NCI-H460 (cell line): ENCODE results near the gene PELI2. TPM values are rescaled to one million over a fixed set of nuclear protein-coding genes. Genes with fewer than 3 reads are reported as not detected.

ENCODE experiments used
- DNase-seq: peaks from one replicate; pipeline ENCODE4 v3.0.0-alpha.2; 2016; ENCODE audit warnings: low read depth; ENCODE audit errors: extremely low read depth
- total RNA-seq: library from RNA; depleted of rRNA; stranded (reverse); fragments of >200 nt; shearing (Covaris generic); gene quantifications from 2 replicates; pipeline ENCODE4 v1.2.3, GENCODE V29; 2014

PELI2 gene
- total RNA-seq, 1 experiment from 2014 or later, result 44.6 TPM

- DNase-seq, result peak; percentile 58
Measured at GRCh38 chr14:56333359-56334292, 215.4 kb downstream of the PELI2 start.

DNA sequence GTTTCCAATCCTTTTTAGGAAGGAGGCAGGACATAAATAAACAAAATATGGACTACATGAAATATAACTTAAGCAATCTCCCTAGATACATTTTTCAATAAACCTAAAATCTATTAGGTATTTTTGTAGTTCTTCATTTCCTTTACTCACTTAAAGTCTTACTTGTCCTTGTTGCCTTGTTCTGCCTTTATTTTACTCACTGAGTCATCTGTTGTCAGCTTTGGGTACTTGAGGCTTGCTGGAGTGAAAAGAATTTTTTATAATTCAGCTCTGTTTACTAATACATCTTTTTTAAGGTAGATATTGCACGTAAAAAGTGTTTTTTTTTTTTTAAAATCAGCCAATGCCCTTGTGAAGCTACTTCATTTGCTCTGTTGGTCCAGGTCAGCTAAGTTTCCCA, 216.2 kb downstream of the PELI2 start:
- no peak for DNase-seq

GRCh38 chr14:56338674-56339073, 220.5 kb downstream of the PELI2 start:
- DNase-seq, result no peak

DNA sequence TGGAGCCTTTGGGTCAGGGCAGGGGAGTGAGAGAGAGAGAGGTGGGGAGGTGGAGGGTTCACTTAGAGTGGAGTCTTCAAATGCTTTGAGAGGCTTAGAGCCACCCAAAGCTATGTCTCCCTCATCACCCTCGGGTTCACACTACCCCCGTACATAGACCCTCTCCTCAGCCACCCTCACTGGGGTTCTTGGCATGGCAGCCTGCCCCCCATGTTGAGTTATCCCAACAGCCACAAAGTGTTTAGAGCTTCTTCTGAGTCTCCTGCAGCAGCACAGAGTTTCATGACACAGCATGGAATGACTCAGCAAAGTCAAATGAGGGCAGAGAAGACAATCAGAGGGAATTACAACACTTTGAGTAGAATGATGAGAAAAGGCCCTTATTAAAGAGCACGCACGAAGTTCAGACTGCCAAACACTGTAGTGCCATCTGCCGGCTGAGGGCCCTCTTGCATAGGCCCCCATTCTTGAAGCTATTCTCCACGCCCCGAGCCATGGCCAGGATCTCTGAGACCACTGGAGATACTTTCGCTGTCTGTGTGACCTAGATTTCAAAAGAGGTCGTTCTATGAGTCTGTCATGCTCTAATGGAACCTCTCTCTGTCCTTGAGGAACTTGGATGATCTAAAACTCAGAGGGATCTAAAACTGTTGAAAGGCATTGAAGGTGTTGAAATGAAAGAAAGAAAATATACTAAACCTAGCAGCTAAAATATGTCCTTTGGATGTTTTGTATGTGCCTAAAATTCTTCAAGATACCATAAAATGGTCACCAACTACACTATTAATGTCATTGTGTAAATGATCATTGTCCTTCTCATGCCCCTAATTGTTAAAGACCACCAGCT, 221.9 kb downstream of the PELI2 start:
- peak; percentile 96 for DNase-seq

- DNase-seq, result no peak
Measured at GRCh38 chr14:56340932-56341331, 222.7 kb downstream of the PELI2 start.

DNA sequence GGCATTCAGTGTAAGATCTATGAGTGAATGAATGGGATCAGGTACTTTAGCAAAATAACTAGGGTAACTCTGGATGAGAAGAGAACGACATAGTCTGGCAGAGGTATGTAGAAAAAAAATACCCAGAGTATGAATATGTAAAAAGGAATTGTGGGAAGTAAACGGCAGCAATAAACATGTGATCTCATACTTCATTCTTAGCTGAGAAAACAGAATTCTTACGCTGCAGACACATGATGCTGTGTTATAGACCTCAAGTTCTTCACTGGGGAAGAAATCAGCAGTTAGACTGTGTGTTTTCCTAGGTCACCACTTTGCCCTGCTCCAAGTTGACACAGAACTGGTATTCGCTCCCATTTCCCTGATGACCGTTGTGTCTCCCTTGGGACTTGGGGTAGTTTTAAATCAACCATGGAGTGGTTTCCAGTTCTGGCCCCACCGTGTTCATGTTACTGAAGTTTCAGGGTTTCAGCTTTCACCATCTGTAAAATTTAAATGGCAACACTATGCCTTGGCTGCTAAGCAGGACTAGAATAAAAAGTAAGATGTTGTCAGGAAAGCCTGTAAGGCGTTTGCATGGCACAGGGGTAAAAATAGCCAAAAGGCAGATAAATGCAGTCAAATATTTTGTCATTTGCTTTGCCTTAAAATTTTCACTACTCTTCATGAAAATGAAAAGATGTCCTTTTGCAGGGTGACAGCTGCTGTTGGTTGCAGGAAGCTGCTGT, 223.7 kb downstream of the PELI2 start:
- DNase-seq, result no peak

GRCh38 chr14:56342494-56342942, 224.3 kb downstream of the PELI2 start:
- no peak for DNase-seq

DNA sequence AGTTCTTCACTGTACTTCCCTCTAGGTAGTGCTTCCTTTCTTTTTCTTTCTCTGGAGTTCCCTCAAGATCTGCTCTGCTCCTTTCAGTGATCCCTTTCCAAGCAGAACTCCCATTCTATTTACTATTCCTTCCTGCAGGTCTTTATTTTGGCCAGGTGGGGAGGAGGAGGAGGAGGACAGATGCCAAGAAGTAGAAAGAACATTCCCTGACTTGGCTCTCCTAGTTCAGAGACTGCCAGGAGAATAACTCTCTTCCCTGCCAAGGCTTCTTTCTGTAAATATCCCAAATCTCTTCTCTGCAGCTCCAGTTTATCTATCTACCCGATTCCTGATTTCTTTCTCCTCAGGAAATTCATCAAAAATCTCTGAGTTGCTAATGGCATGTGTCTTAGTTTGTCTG, 231.7 kb downstream of the PELI2 start:
- DNase-seq, result no peak
